Measurements from ENCODE around the gene ERBB2. TPM values are rescaled to one million over a fixed set of nuclear protein-coding genes. Genes with fewer than 3 reads are reported as not detected.

Gene ERBB2
- total and polyA plus RNA-seq, 2 donors from 2014 or later, result 76.5 to 186 TPM

DNA sequence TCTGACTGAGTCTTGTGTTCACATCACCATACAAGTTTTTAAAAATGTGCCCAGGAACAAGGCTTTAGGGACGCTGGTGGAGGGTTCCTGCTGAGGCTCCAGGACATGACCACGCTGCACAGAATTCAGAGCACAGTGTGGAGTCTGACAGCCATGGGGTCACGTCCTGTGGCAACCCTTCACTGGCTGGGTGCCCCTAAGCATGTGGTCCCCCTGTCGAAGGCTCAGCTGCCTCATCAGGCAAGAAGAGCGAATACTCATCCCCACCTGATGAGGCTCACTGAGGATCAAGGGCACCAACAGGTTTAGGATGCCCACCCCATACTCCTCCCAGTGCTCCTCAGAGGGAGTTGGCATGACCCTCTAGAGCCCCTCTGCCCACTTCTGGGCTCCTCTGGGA is 25.7 kb upstream of the ERBB2 start:
- TF ChIP-seq, protein P1, sequence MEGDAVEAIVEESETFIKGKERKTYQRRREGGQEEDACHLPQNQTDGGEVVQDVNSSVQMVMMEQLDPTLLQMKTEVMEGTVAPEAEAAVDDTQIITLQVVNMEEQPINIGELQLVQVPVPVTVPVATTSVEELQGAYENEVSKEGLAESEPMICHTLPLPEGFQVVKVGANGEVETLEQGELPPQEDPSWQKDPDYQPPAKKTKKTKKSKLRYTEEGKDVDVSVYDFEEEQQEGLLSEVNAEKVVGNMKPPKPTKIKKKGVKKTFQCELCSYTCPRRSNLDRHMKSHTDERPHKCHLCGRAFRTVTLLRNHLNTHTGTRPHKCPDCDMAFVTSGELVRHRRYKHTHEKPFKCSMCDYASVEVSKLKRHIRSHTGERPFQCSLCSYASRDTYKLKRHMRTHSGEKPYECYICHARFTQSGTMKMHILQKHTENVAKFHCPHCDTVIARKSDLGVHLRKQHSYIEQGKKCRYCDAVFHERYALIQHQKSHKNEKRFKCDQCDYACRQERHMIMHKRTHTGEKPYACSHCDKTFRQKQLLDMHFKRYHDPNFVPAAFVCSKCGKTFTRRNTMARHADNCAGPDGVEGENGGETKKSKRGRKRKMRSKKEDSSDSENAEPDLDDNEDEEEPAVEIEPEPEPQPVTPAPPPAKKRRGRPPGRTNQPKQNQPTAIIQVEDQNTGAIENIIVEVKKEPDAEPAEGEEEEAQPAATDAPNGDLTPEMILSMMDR (IDR thresholded peaks at IDR 0.05; ENCODE audit: borderline replicate concordance, extremely low read depth, insufficient read depth), result no peak
- H3K4me1 ChIP-seq (ENCODE audit: control insufficient read depth in 2 of 3, insufficient read depth in 2 of 3, low read depth in 1 of 3, low read length in 3 of 3), result peaks cover 0 to 51% (median 25%) of the 10 kb centered on the region in 3 donors
- H3K27ac ChIP-seq (ENCODE audit: low read depth in 2 of 2, low read length in 2 of 2), result peak overlapping the region; percentile 58 to 78
- no peaks in the 10 kb centered on the region for H3K27me3 ChIP-seq (ENCODE audit: control insufficient read depth, insufficient read depth, low read length)
- H3K4me3 ChIP-seq (ENCODE audit: low read length in 3 of 3), result no peak overlapping the region
- no peak overlapping the region for H3K9ac ChIP-seq (ENCODE audit: low read length in 3 of 3)
- H3K9me3 ChIP-seq (ENCODE audit: control insufficient read depth in 2 of 3, insufficient read depth in 1 of 3, low read length in 3 of 3), result no peaks in the 10 kb centered on the region
- FAIRE-seq (no peak), DNase-seq (no peak)
- intact Hi-C loops (cut with DNase I), result no loop called here
- no peaks in the 10 kb centered on the region for H3K36me3 ChIP-seq (ENCODE audit: control insufficient read depth in 2 of 3, insufficient read depth in 3 of 3, low read length in 3 of 3)

DNA sequence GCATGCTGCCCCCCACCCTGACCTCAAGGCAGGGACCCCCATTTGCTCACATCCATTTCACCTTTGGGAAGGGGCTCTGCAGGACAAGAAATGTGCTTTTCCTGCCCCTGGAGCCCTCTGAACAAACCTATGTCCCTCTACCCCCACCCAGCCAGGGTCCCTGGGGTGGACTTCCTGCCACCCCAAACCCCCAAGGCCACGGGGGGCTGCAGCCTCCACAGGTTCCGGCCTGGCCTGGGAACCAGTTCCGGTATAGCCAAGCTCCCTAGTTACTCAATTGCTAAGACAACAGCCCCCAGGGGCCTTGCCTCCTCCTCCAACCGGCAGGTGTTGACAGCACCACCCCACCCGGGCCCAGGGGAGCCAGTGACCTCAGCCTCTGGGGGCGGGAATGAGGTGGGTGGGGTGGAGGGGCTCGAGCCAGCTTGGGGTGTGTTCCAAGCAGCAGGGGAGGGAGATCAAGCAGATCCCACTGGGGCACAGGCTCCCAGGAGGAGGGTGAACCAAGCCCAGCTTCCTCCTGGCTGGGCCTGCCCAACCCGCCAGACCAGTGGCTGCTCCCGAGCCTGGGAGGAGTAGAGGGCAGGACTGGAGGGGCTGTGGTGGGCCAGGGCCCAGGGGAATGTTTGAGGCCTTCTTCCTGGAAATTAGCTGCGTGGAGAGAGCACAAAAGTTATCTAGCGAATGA is 25.0 kb upstream of the ERBB2 start:
- Histone ChIP-seq H3K27ac (ENCODE audit: low read depth in 2 of 2, low read length in 2 of 2) (peak overlapping the region; percentile 58 to 84), H3K36me3 (ENCODE audit: control insufficient read depth in 2 of 3, insufficient read depth in 3 of 3, low read length in 3 of 3) (no peaks in the 10 kb centered on the region), H3K4me1 (ENCODE audit: control insufficient read depth in 2 of 3, insufficient read depth in 2 of 3, low read depth in 1 of 3, low read length in 3 of 3) (peaks cover 0 to 57% (median 32%) of the 10 kb centered on the region in 3 donors), H3K9me3 (ENCODE audit: control insufficient read depth in 2 of 3, insufficient read depth in 1 of 3, low read length in 3 of 3) (no peaks in the 10 kb centered on the region), H3K4me3 (ENCODE audit: low read length in 3 of 3) (no peak overlapping the region), H3K27me3 (ENCODE audit: control insufficient read depth, insufficient read depth, low read length) (no peaks in the 10 kb centered on the region), H3K9ac (ENCODE audit: low read length in 3 of 3) (peak overlapping the region in 1 of 3 donors; percentile 77)
- TF ChIP-seq, protein P1 (IDR thresholded peaks at IDR 0.05; ENCODE audit: borderline replicate concordance, extremely low read depth, insufficient read depth), result no peak
- FAIRE-seq (no peak), DNase-seq (peak; percentile 82 to 95 (median 86))
- intact Hi-C loops (cut with DNase I), result no loop called here

DNA sequence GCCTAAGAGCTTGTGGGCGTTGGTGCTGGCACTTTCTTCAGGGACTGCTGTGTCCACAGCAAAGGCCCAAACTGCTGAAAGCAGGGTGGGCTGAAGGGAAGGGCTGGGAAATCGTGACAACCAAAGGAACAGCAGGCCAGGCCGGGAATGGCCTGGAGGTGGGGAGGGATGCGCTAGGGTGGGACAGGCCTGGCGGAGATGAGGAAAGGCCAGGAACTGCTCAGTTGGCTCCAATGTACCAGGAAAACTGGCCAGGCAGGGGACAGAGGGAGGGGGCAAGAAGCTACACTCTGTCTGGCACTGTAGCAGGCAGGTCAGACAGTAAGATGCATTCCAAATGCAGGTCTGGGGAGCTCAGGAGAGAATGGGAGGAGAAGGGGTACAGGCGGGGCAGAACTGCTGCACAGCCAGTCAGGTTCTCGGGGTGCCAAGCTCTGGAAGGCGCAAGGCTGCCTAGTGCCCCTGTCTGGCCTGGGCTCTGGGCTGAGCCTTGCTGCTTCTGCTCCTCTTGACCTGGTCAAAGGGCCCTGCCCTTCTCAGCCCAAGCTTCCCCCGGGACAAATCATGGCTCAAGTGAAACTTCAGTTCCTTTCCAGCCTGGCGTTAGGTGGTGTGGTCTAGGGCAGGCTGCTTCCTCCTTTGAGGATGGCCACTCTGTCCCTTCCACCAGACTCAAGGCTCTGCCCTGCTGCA is 24.3 kb upstream of the ERBB2 start:
- peak overlapping the region in 1 of 3 donors; percentile 77 for H3K9ac ChIP-seq (ENCODE audit: low read length in 3 of 3)
- no peak for FAIRE-seq
- intact Hi-C loops (cut with DNase I), result no loop called here

More for the DNA sequence above, 24.3 kb upstream of the ERBB2 start:
- peak in 1 of 5 donors; percentile 43 for DNase-seq
- Histone ChIP-seq H3K9me3 (ENCODE audit: control insufficient read depth in 2 of 3, insufficient read depth in 1 of 3, low read length in 3 of 3) (no peaks in the 10 kb centered on the region), H3K4me3 (ENCODE audit: low read length in 3 of 3) (no peak overlapping the region), H3K4me1 (ENCODE audit: control insufficient read depth in 2 of 3, insufficient read depth in 2 of 3, low read depth in 1 of 3, low read length in 3 of 3) (peaks cover 0 to 58% (median 32%) of the 10 kb centered on the region in 3 donors), H3K36me3 (ENCODE audit: control insufficient read depth in 2 of 3, insufficient read depth in 3 of 3, low read length in 3 of 3) (peaks cover 0 to 2% (median 0%) of the 10 kb centered on the region in 3 donors), H3K27me3 (ENCODE audit: control insufficient read depth, insufficient read depth, low read length) (no peaks in the 10 kb centered on the region), H3K27ac (ENCODE audit: low read depth in 2 of 2, low read length in 2 of 2) (peak overlapping the region; percentile 58 to 84)
- TF ChIP-seq, protein P1 (IDR thresholded peaks at IDR 0.05; ENCODE audit: borderline replicate concordance, extremely low read depth, insufficient read depth), result no peak

Measured in kidney (tissue), 14 donors.